Cardiac muscle cell (in vitro differentiated cells and primary cell): ENCODE data around the gene KHSRP. TPM values are rescaled to one million over a fixed set of nuclear protein-coding genes. Genes with fewer than 3 reads are reported as not detected.

ENCODE experiments used
- DNase-seq, 2 donors: peaks; one replicate each; pipeline versions ENCODE4 v3.0.0 to v3.0.0-alpha.2; 2010 to 2017; ENCODE audit warnings: low read depth in 1 of 2, low spot score in 1 of 2
- H3K27ac ChIP-seq: fragments of 200-600 bp; sonication (generic); 2 replicates; pipeline ENCODE4 v1.5.1; 2016
- H3K27me3 ChIP-seq: fragments of 200-600 bp; sonication (generic); 2 replicates; pipeline ENCODE4 v1.6.0; 2016; ENCODE audit warnings: control low read depth
- H3K36me3 ChIP-seq: fragments of 200-600 bp; sonication (generic); 2 replicates; pipeline ENCODE4 v1.5.1; 2016; ENCODE audit warnings: control low read depth
- H3K4me1 ChIP-seq: fragments of 200-600 bp; sonication (generic); 2 replicates; pipeline ENCODE4 v1.8.1; 2017; ENCODE audit warnings: low read depth, mild to moderate bottlenecking, mixed run types
- H3K4me3 ChIP-seq: fragments of 200-600 bp; sonication (generic); 2 replicates; pipeline ENCODE4 v1.5.1; 2016; ENCODE audit warnings: mild to moderate bottlenecking
- H3K9me3 ChIP-seq: fragments of 200-600 bp; sonication (generic); 2 replicates; pipeline ENCODE4 v1.5.1; 2017; ENCODE audit warnings: low read depth, mild to moderate bottlenecking, control low read depth
- polyA plus RNA-seq: library from polyadenylated mRNA; unstranded; fragments of >200 nt; fragmentation: Nextera tagmentation; extraction: Ambion mirVana; gene quantifications from 2 replicates; pipeline ENCODE4 v1.2.1, GENCODE V29; 2016
- total RNA-seq: library from RNA; depleted of rRNA; stranded (reverse); fragments of >200 nt; gene quantifications from 2 replicates; pipeline ENCODE4 v1.2.3, GENCODE V29; 2016
- TF ChIP-seq, protein P1 (sequence below): IDR thresholded peaks from 2 replicates; pipeline ENCODE4 v1.5.1; 2012; ENCODE audit warnings: low read depth, mild to moderate bottlenecking, low read length

KHSRP gene
- total and polyA plus RNA-seq, 2 experiments from 2014 or later = 262 to 320 TPM

DNA sequence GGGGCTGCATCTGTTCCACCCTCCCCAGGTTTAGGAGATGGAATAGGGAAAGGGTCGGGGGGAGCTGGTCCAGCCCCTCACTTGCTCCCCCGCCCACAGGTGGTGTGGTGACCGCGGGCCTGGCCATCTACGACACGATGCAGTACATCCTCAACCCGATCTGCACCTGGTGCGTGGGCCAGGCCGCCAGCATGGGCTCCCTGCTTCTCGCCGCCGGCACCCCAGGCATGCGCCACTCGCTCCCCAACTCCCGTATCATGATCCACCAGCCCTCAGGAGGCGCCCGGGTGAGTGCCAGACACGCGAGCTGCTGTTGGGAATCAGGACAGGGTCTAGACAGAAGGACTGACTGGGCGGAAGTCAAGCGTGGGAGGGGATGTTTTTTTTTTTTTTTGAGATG, 60.3 kb downstream of the KHSRP start:
- no peak overlapping the region for H3K4me3 ChIP-seq
- no peaks in the 10 kb centered on the region for H3K27me3 ChIP-seq
- no peaks in the 10 kb centered on the region for H3K4me1 ChIP-seq
- no peak for DNase-seq
- H3K27ac ChIP-seq = no peak overlapping the region
- H3K36me3 ChIP-seq = peaks cover 34% of the 10 kb centered on the region
- H3K9me3 ChIP-seq = no peaks in the 10 kb centered on the region
- TF ChIP-seq, protein P1, sequence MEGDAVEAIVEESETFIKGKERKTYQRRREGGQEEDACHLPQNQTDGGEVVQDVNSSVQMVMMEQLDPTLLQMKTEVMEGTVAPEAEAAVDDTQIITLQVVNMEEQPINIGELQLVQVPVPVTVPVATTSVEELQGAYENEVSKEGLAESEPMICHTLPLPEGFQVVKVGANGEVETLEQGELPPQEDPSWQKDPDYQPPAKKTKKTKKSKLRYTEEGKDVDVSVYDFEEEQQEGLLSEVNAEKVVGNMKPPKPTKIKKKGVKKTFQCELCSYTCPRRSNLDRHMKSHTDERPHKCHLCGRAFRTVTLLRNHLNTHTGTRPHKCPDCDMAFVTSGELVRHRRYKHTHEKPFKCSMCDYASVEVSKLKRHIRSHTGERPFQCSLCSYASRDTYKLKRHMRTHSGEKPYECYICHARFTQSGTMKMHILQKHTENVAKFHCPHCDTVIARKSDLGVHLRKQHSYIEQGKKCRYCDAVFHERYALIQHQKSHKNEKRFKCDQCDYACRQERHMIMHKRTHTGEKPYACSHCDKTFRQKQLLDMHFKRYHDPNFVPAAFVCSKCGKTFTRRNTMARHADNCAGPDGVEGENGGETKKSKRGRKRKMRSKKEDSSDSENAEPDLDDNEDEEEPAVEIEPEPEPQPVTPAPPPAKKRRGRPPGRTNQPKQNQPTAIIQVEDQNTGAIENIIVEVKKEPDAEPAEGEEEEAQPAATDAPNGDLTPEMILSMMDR = no peak

Other genes starting within 250 kb of the KHSRP start
- 46.9 and 54.1 TPM in 2 replicates for gene MLLT1, start 144.8 kb downstream of the KHSRP start, total RNA-seq
- gene MLLT1, start 144.8 kb downstream of the KHSRP start, polyA plus RNA-seq = 25.7 and 31.1 TPM in 2 replicates
- gene ACER1, start 91.2 kb downstream of the KHSRP start, total RNA-seq = not detected in 2 replicates
- not detected in 2 replicates for gene ACER1, start 91.2 kb downstream of the KHSRP start, polyA plus RNA-seq
- 98.0 and 141 TPM in 2 replicates for gene CLPP, start 63.3 kb downstream of the KHSRP start, total RNA-seq
- gene CLPP, start 63.3 kb downstream of the KHSRP start, polyA plus RNA-seq = 122 and 124 TPM in 2 replicates
- 171 and 266 TPM in 2 replicates for gene ALKBH7, start 52.0 kb downstream of the KHSRP start, total RNA-seq
- 126 and 153 TPM in 2 replicates for gene ALKBH7, start 52.0 kb downstream of the KHSRP start, polyA plus RNA-seq
- gene PSPN, start 48.9 kb downstream of the KHSRP start, total RNA-seq = 1.9 and 3.0 TPM in 2 replicates
- 2.7 and 3.0 TPM in 2 replicates for gene PSPN, start 48.9 kb downstream of the KHSRP start, polyA plus RNA-seq
- gene GTF2F1, start 31.6 kb downstream of the KHSRP start, total RNA-seq = 81.3 and 96.7 TPM in 2 replicates
- 37.7 and 43.0 TPM in 2 replicates for gene GTF2F1, start 31.6 kb downstream of the KHSRP start, polyA plus RNA-seq
- 1.0 and 1.9 TPM in 2 replicates for gene SLC25A41, start 9.0 kb upstream of the KHSRP start, total RNA-seq
- gene SLC25A41, start 9.0 kb upstream of the KHSRP start, polyA plus RNA-seq = 0.96 and 1.7 TPM in 2 replicates
- 157 and 207 TPM in 2 replicates for gene SLC25A23, start 35.0 kb upstream of the KHSRP start, total RNA-seq
- 125 and 143 TPM in 2 replicates for gene SLC25A23, start 35.0 kb upstream of the KHSRP start, polyA plus RNA-seq
- gene CRB3, start 39.5 kb upstream of the KHSRP start, total RNA-seq = 0.99 and 2.9 TPM in 2 replicates
- 1.1 and 2.6 TPM in 2 replicates for gene CRB3, start 39.5 kb upstream of the KHSRP start, polyA plus RNA-seq
- 0.18 and 4.9 TPM in 2 replicates for gene DENND1C, start 57.0 kb upstream of the KHSRP start, total RNA-seq
- 1.8 and 10.4 TPM in 2 replicates for gene DENND1C, start 57.0 kb upstream of the KHSRP start, polyA plus RNA-seq
- gene TUBB4A, start 77.5 kb upstream of the KHSRP start, total RNA-seq = 10.5 and 18.2 TPM in 2 replicates
- 21.6 and 41.3 TPM in 2 replicates for gene TUBB4A, start 77.5 kb upstream of the KHSRP start, polyA plus RNA-seq
- gene TNFSF9, start 106.2 kb upstream of the KHSRP start, total RNA-seq = 0.81 and 1.3 TPM in 2 replicates
- 1.5 and 3.0 TPM in 2 replicates for gene TNFSF9, start 106.2 kb upstream of the KHSRP start, polyA plus RNA-seq
- gene CD70, start 166.3 kb upstream of the KHSRP start, total RNA-seq = not detected in 2 replicates
- gene CD70, start 166.3 kb upstream of the KHSRP start, polyA plus RNA-seq = 0.91 TPM in 1 of 2 replicates, not detected in the other
- gene TNFSF14, start 245.3 kb upstream of the KHSRP start, total RNA-seq = not detected in 2 replicates
- not detected in 2 replicates for gene TNFSF14, start 245.3 kb upstream of the KHSRP start, polyA plus RNA-seq